Stimulated activated CD4-positive, alpha-beta T cell treated with anti-CD3 and anti-CD28 coated beads, Interleukin-1b, Interleukin-23, amount 100 ng/mL, for 1 hour (primary cell): Measurements from ENCODE around the gene ASXL2.
"Not testable (repeated sequence)": the region's sequence is repeated elsewhere in the genome, so short reads cannot be mapped to it uniquely, and the experiment has no call there.

Experiments used
- DNase-seq, 2 donors: peaks; one replicate each; pipeline ENCODE4 v3.0.0-alpha.2; 2020; ENCODE audit warnings: low read depth in 2 of 2

Gene ASXL2

GRCh38 chr2:25878361-25879132 is at the start of gene ASXL2:
TSS of gene ASXL2 (minus strand) at chr2:25878487. CDS start at chr2:25878222, 265 bp downstream.
- peak; percentile 91 for DNase-seq

- no peak for DNase-seq
Observed at GRCh38 chr2:25926984-25927756, 48.9 kb upstream of the ASXL2 start.

GRCh38 chr2:25922501-25922900 is 44.2 kb upstream of the ASXL2 start:
- DNase-seq: no peak

GRCh38 chr2:25920786-25921415 is 42.6 kb upstream of the ASXL2 start:
- DNase-seq: no peak

GRCh38 chr2:25920336-25920735 is 42.0 kb upstream of the ASXL2 start:
- no peak for DNase-seq

- DNase-seq: no peak
Observed at GRCh38 chr2:25917832-25918231, 39.5 kb upstream of the ASXL2 start.

- DNase-seq: not testable (repeated sequence)
Observed at GRCh38 chr2:25917411-25917810, 39.1 kb upstream of the ASXL2 start.

GRCh38 chr2:25915944-25916772 is 37.9 kb upstream of the ASXL2 start:
- not testable (repeated sequence) for DNase-seq

- DNase-seq: not testable (repeated sequence)
Observed at GRCh38 chr2:25915411-25915810, 37.1 kb upstream of the ASXL2 start.

- DNase-seq: not testable (repeated sequence)
Observed at GRCh38 chr2:25913696-25913973, 35.3 kb upstream of the ASXL2 start.

- no peak for DNase-seq
Observed at GRCh38 chr2:25912851-25913695, 34.8 kb upstream of the ASXL2 start.

GRCh38 chr2:25909574-25909973 is 31.3 kb upstream of the ASXL2 start:
- not testable (repeated sequence) for DNase-seq

GRCh38 chr2:25905126-25905525 is 26.8 kb upstream of the ASXL2 start:
- DNase-seq: no peak

- DNase-seq: no peak
Observed at GRCh38 chr2:25903216-25903776, 25.0 kb upstream of the ASXL2 start.

GRCh38 chr2:25899404-25899970 is 21.2 kb upstream of the ASXL2 start:
- DNase-seq: no peak

GRCh38 chr2:25897506-25897905 is 19.2 kb upstream of the ASXL2 start:
- no peak for DNase-seq

GRCh38 chr2:25896308-25896707 is 18.0 kb upstream of the ASXL2 start:
- not testable (repeated sequence) for DNase-seq

GRCh38 chr2:25895610-25896009 is 17.3 kb upstream of the ASXL2 start:
- DNase-seq: no peak

- no peak for DNase-seq
Observed at GRCh38 chr2:25895018-25895417, 16.7 kb upstream of the ASXL2 start.

- DNase-seq: no peak
Observed at GRCh38 chr2:25894135-25894830, 16.0 kb upstream of the ASXL2 start.
